SH-SY5Y (cell line): ENCODE data around the gene RYR1.

ENCODE experiments used
- GATA2 ChIP-seq: IDR thresholded peaks from 2 replicates; pipeline ENCODE4 v1.6.1; 2011; ENCODE audit warnings: mild to moderate bottlenecking, low read depth, low read length
- GATA3 ChIP-seq: IDR thresholded peaks from 2 replicates; pipeline ENCODE4 v1.6.1; 2011; ENCODE audit warnings: low read depth, mild to moderate bottlenecking, low read length, moderate library complexity

GRCh38 chr19:38455031-38455430 is 21.5 kb downstream of the RYR1 start:
- TF ChIP-seq GATA2, result no peak
- no peak for TF ChIP-seq GATA3
